HepG2 (cell line): Measurements from ENCODE around the gene MEIOB.

Experiments
- KLF13 ChIP-seq: sonication (generic); formaldehyde crosslinking; IDR thresholded peaks from 2 replicates; pipeline ENCODE4 v1.4.0; 2020; ENCODE audit warnings: mild to moderate bottlenecking, missing genetic modification reagents
- ZNF549 ChIP-seq: sonication (generic); formaldehyde crosslinking; IDR thresholded peaks from 2 replicates; pipeline ENCODE4 v1.5.0; 2020; ENCODE audit warnings: missing genetic modification reagents

DNA sequence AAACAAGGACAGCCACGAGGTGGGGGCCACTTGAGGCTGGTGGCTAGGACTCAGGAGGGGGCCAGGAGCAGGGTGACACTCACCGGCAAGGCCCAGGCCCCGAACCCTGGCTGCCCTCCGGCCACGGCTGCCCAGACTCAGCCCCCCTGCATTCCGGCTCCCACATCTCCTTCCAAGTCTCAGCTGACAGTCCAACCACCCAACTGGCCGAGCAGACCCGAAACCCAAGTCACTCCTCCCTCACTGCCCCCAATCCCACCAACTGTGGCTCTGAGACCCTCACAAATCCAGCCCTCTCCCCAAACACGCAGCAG is 54.7 kb downstream of the MEIOB start:
- TF ChIP-seq KLF13 (CRISPR knock-in tag) (no peak), ZNF549 (CRISPR knock-in tag) (no peak)
